HG03103 (cell line): ENCODE results near the gene MLLT10.

Source experiments
- ATAC-seq: cut with Tn5 transposase; IDR thresholded peaks from one replicate; pipeline ENCODE4 v1.9.1; 2021; ENCODE audit warnings: low read depth; ENCODE audit not compliant: unreplicated experiment

MLLT10 gene

DNA sequence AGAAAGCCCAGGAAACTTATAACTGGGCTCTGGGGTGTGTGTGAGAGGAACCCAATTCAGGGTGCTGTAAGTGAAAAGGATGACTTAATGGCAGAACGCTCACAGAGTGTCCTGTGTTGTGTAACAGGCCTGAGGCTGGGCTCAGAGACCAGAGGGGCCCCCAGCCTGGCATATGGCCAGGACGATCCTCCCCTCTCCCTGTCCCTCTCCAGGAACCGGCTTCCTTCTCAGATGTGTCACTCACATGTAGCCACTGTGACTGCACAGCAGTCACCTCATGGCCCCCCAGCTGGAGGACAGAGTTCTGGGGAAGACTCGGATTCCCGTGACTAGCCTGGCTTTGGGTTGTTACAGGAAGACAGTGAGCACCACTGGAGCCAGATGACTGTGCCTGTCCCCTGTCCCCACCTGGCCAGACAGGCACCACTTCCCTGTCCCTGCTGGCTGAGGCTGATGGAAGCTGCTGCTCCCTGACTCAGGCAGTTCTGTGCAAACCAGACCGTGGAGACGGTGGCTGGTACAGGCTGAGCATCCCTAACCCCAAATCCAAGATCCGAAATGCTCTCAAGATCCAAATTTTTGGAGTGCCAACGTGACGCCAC, 220.5 kb downstream of the MLLT10 start:
- no peak for ATAC-seq

- no peak for ATAC-seq
Observed at GRCh38 chr10:21756707-21757106, 222.7 kb downstream of the MLLT10 start.

- ATAC-seq, result no peak
Observed at GRCh38 chr10:21757185-21757901, 223.3 kb downstream of the MLLT10 start.

GRCh38 chr10:21758239-21758638, 224.2 kb downstream of the MLLT10 start:
- ATAC-seq, result no peak

DNA sequence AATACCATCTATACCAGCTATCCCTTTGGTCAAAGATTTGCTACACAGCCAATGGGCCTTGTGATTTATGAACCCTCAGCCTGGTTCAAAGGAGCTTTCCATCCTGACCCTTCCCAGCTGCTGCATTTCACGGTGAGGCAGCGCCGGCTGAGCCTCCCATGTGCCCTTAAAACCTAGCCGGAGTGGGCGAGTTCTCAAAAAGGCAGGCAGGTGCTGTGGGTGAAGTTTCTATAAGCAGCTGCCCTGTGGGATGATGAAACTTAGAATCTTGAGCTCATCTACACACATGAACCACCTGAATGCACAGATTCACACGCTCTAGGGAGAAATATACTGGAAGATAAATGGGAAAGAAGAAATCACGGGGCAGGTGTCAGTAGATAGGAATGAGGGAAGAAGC, 224.7 kb downstream of the MLLT10 start:
- no peak for ATAC-seq

DNA sequence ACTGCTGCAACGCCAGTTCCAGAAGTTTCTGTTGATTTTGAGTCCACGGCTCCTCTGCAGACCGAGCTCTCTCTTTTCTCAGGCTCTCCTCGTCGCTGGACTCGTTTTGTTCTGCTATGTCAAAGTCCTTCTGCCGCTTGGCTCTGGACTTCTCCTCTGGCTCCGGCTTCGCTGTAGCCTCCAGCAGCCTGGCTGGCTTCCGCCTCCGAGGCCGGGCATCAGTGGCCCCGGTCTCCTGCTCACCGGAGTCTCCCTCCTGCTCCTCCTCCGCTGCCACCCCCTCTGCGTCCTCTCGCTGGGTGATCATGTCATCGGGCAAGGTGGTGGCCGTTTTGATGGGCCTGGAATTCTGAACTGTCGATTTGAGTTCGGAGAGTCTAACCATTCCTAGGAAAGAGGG, 225.2 kb downstream of the MLLT10 start:
- no peak for ATAC-seq

- no peak for ATAC-seq
Observed at GRCh38 chr10:21760332-21760731, 226.3 kb downstream of the MLLT10 start.

DNA sequence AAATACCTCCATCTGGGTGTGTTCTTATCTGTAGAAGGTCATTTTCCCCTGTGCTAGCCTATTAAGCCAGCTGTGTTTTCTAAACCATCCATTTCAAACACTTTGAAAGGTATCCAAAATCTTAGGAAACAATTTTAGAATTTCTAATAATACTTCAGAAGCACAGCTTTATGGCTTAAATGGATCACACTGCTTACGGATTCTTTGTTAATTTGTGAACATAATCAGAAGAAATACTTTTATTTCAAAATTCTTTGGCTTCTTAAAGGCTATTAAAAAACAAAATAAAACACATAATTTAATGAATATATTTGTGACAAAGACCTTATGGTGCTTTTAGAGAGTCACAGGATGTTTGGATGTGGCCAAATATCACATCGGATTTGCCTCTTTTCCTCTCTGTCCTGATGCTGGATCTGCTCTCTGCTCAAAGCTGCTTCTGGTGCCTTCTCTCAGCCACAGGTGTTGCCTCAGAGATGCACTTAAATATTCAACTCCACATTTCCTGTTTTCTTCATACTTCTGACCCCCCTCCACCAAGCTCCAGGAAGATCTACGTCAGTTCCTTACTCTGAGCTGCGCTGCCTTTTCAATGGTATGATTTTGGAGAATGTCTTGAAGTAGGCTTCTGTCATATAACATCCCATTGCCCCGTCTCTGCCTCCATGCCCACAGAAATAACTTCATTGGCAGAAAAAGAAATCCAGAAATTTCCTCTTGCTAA, 230.6 kb downstream of the MLLT10 start:
- no peak for ATAC-seq

DNA sequence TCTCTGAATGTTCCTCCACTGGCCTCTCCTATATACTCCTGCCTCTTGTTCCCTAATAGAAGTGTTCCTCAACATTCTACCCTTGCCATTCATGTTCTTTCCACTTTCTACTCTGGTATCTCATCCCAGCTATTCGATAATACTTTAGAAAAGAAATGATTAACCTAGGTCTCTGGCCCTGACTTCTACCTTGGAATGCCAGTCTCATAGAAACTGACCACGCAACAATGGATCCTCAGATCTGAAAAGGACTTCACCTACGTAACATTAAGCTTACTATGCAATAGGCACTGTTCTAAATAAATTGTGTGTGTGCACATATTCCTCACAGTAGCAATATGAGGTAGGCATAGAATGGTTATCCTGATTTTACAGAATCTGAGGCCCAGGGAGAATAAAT, 235.0 kb downstream of the MLLT10 start:
- ATAC-seq, result no peak

DNA sequence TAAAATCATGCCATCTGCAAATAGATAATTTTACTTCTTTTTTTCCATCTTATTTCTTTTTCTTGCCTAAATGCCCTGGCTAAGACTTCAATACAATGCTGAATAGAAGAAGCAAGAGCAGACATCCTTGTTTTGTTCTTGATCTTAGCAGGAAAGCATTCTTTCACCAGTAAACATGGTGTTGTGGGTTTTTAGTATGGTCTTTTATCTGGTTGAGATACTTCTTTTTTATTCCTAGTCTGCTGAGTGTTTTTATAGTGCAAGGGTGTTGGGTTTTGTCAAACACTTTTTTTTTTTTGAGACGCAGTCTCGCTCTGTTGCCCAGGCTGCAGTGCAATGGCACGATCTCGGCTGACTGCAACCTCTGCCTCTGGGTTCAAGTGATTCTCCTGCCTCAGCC, 237.2 kb downstream of the MLLT10 start:
- ATAC-seq, result no peak

DNA sequence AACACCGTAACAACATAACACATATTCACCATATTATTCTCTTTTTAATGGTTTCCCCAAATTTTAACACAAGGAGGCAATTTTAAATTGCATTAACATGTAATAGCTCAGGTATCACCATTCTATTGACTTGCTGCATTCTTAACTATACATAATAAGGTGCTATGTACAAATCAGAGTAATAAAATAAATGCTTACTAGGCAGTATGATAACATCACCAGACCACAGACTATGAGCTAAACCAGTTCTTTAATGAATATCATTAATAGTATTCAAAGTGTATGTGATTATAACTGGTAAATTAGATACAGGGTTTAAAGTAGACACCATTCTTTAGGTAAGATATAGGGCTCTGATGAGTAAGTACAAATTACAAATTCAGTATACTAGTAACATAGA, 242.9 kb downstream of the MLLT10 start:
- no peak for ATAC-seq

DNA sequence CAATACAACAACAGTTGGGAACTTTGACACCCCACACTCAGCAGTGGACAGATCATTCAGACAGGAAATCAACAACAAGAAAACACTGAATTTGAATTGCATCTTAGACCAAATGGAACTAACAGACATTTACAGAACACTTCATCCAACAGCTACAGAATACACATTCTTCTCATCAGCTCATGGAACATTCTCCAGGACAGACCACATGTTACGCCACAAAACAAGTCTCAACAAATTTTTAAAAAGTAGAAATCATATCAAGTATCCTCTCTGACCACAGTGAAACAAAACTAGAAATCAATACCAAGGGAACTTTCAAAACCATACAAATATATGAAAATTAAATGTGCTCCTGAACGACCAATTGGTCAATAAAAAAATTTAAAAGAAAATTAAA, 257.2 kb downstream of the MLLT10 start:
- ATAC-seq, result no peak
